Stimulated activated CD8-positive, alpha-beta memory T cell treated with anti-CD3 and anti-CD28 coated beads, Interleukin-4, amount 100 ng/mL, for 24 hours (primary cell): ENCODE results near the gene LRCH1.

Source experiments
- DNase-seq: peaks from one replicate; pipeline ENCODE4 v3.0.0-alpha.2; 2020; ENCODE audit warnings: low read depth

LRCH1 gene

GRCh38 chr13:46801858-46802257 is 248.9 kb downstream of the LRCH1 start:
- no peak for DNase-seq
